NCI-H1105 (cell line): ENCODE data around the gene LLGL1.

ENCODE experiments used
- DNase-seq: peaks from one replicate; lab custom pipeline; 2025; lab: John Stamatoyannopoulos, UW

The LLGL1 gene

GRCh38 chr17:18225121-18225641 is at the start of gene LLGL1:
Gene LLGL1 (plus strand): TSS chr17:18225635. CDS start chr17:18225683, 48 bp downstream.
- peak; percentile 97 for DNase-seq

- no peak for DNase-seq
These were observed 49.3 kb upstream of the LLGL1 start for GRCh38 chr17:18176176-18176575.

GRCh38 chr17:18177133-18177532 is 48.3 kb upstream of the LLGL1 start:
- DNase-seq: no peak

- DNase-seq: no peak
These were observed 47.7 kb upstream of the LLGL1 start for GRCh38 chr17:18177722-18178121.

GRCh38 chr17:18179196-18179595 is 46.2 kb upstream of the LLGL1 start:
- DNase-seq: no peak

GRCh38 chr17:18179804-18180203 is 45.6 kb upstream of the LLGL1 start:
- no peak for DNase-seq

- no peak for DNase-seq
These were observed 44.1 kb upstream of the LLGL1 start for GRCh38 chr17:18181358-18181757.

- DNase-seq: no peak
These were observed 43.1 kb upstream of the LLGL1 start for GRCh38 chr17:18182110-18182977.

GRCh38 chr17:18182978-18183333 is 42.5 kb upstream of the LLGL1 start:
- peak; percentile 73 for DNase-seq

GRCh38 chr17:18183334-18184142 is 41.9 kb upstream of the LLGL1 start, which contains the start of gene ALKBH5:
Gene ALKBH5 (plus strand): TSS chr17:18183828. CDS start chr17:18184244, 416 bp downstream.
- peak; percentile 99 for DNase-seq

GRCh38 chr17:18184143-18185031 is 41.0 kb upstream of the LLGL1 start:
- DNase-seq: peak; percentile 32

GRCh38 chr17:18185391-18185790 is 40.0 kb upstream of the LLGL1 start:
- DNase-seq: no peak

GRCh38 chr17:18185832-18186626 is 39.4 kb upstream of the LLGL1 start:
- no peak for DNase-seq

- DNase-seq: no peak
These were observed 38.8 kb upstream of the LLGL1 start for GRCh38 chr17:18186627-18186982.

- no peak for DNase-seq
These were observed 38.2 kb upstream of the LLGL1 start for GRCh38 chr17:18187226-18187625.

GRCh38 chr17:18187821-18188761 is 37.3 kb upstream of the LLGL1 start:
- no peak for DNase-seq

- no peak for DNase-seq
These were observed 34.7 kb upstream of the LLGL1 start for GRCh38 chr17:18190628-18191235.

- no peak for DNase-seq
These were observed 34.2 kb upstream of the LLGL1 start for GRCh38 chr17:18191236-18191667.

GRCh38 chr17:18191967-18192366 is 33.5 kb upstream of the LLGL1 start:
- DNase-seq: no peak
